NCI-H146 treated with DMSO at 0.1 percent for 48 hours (cell line): ENCODE data around the gene ERC2.

Experiments used
- DNase-seq: peaks from one replicate; lab custom pipeline; 2025; ENCODE audit not compliant: unreplicated experiment; lab: John Stamatoyannopoulos, UW

Gene ERC2

GRCh38 chr3:55807210-55807609 is 661.1 kb downstream of the ERC2 start:
- DNase-seq = no peak

DNA sequence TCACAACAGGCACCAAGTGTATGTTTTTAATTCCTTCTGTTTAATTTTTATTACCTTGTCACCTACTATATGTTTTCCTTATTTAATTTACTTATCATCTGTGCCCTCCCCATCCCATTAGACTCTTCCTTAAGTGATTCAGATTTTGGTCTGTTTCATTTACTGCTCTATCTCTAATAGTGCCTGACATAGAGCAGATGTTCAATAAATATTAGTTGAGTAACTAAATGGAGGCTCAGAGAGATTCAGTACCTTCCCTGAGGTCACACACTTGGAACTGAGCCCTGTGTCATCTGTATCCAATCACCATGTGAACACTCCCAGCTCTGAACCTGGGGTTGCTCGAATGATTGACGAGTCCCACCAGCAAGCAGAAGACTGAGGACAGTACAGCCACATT is 663.1 kb downstream of the ERC2 start:
- DNase-seq = no peak

- DNase-seq = no peak
Observed at GRCh38 chr3:55804170-55805095, 663.8 kb downstream of the ERC2 start.

DNA sequence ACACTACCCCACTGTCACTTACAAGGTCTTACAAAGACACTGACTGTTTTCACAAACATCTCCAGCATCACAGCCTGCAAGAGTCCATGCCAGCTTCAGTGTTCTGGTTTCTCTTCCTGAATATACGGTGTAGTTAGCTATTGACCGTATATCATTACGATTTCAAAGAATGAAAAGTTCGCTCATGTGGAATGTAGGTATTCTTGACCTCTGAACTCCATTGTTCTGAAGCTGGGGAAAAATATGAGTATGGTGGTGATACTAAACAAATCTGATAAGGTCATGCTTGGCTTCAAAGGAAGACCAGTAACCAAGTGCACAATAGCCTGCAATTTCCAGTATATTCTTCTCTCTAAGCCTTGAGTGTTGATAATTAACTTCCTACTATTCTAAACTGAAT is 665.5 kb downstream of the ERC2 start:
- DNase-seq = no peak

GRCh38 chr3:55801676-55802075 is 666.6 kb downstream of the ERC2 start:
- no peak for DNase-seq

DNA sequence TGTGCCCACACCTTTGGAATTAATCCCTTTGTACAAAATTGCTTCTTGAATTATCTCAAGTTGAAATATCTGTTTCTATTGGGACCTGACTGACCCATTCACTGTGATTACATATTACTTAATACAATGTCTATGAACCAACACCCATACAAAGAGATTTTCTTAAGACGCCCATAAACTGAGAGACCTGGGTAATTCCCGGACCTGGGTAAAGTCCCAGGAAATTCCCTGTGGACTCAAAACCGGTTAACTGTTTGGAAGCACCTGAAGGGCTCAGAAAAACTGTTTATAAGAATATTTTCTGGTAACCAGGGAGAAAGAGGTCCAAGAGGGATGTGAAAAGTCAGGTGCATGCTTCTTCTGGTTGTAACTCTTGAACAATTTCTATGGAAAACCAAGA is 667.2 kb downstream of the ERC2 start:
- no peak for DNase-seq

DNA sequence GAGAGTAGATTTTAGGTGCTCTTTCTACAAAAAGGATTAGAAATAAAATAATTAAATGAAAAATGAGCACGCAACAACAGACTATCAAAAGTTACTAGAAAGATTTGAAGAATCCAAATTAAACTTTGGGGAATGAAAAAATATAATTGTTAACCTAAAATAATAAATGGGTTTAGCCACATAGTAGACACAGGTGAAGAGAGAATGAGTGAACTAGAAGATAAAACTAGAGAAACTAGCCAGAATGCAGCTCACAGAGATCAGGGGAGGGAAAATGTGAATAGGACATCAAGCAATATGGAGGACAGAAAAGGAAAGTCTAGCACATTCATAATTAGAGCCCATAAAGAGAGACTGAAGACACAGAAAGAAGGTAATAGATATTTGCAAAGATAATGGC is 670.5 kb downstream of the ERC2 start:
- no peak for DNase-seq

DNA sequence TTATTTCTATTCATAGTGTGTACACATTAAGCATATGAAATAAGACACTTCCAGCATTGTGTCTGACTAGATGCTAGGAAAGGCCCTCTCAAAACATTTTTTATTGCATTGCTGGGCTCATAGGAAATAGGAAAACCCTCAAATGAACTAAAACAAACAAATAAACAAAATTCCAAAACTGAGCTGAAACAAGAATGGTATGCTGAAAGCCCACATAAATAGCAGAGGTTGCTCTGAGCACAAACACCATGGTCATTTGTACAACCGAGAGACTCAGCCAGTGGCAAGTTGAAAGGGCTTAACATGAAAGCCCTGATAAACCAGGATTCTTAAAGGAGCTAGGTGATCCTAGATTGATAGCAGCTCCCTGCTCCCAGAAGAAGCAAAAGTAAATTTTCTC is 671.2 kb downstream of the ERC2 start:
- no peak for DNase-seq

DNA sequence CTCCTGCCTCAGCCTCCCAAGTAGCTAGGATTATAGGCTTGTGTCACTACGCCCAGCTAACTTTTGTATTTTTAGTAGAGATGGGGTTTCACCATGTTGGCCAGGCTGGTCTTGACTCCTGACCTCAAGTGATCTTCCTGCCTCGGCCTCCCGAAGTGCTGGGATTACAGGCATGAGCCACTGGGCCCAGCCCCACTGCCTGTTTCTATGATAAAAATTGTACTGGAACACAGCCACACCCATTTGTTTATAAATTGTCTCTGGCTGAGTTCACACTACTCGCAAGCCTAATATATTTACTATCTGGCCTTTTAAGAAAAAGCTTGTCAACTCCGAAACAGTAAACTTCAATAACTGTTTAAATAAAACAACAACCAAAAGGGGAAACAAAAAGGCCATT is 671.7 kb downstream of the ERC2 start:
- no peak for DNase-seq

GRCh38 chr3:55795746-55796145 is 672.5 kb downstream of the ERC2 start:
- DNase-seq = no peak

DNA sequence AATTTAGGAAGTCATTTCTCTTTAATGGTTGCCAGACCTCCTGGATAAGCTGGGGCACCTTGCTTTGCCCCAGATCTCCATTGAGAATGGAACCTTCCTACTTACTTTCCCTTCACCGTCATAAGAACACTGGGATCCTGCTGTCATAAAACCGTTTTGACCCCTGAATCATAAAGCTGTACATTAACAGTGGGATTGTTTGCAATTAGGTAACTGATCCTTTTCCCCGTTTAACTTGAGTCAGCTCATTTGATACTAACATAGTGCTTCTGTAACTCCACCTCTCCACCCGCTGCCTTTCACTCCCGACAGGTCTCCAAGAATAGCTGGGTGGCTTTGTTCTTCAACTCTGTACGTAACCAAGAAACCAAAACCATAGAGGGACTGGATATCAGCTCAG is 673.0 kb downstream of the ERC2 start:
- DNase-seq = peak; percentile 36

- no peak for DNase-seq
Observed at GRCh38 chr3:55792742-55793141, 675.5 kb downstream of the ERC2 start.

DNA sequence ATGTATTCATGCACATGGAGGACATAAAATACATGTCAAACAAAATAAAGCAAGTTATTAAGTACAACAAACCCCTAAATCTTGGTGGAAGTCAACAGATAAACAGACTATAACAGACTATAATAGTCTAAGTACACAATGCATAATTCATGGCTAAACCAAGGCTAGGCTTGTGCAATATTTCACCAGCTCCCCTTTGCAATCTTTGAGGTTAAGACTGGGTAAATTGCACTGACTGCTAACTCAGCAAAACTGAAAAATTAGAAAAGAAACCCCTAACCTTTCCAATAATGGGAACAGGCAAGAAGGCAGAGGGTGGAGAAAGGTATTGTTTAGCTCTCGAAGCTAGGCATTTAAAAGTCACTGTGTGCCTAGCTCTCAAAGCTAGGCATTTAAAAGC is 676.3 kb downstream of the ERC2 start:
- no peak for DNase-seq

DNA sequence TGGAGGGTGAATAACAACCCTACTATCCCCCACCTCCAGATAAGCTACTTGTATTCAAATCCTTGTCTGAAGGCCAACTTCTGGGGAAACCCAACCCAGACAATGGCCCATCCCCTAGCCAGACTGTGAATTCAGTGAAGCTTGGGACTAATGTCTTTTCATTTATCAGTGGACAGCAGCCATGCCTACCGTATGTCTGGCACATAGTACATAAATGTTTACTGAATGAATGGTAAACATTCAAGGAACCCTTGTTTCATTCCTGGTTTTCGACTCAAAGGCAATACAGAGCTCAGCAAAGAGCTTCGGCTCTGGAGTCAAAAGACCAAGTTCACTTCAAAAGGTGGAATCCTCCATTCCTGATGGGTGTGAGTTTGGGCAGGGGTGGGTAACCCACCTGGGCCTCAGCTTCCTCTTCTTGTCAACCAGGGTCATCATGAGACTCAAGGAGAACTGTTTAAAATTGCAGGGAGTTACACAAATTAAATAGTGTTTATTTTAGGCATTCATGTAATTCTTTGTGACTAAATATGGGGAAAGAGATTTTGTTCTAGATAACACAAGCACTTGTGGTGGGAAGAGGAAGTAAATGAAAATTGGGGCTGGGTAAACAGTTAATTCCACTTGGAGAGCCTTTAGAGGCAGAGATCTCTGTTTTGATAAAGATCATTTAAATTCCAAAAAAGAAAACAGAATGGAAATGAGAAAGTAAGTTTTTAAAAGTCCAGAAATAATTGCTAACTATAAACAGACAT is 677.5 kb downstream of the ERC2 start:
- DNase-seq = no peak

DNA sequence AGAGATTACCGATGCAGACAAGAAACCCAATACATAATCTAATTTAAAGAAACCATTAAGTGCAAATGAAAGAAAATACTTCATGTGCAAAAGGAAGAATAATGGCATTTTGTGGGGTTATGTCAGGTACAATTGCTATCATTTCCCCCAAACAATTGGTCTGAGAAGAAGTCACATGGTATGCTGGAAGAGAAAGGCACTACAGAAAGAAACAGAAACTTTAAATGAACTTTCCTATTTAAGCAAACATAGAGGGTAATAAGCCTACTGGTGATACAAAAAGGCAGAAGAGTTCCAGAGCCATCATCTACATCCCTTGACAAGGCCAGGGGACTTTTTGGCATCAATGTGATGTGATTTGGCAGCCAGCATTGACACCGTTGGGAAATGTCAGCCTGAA is 678.8 kb downstream of the ERC2 start:
- no peak for DNase-seq

GRCh38 chr3:55782807-55783206 is 685.5 kb downstream of the ERC2 start:
- DNase-seq = no peak

DNA sequence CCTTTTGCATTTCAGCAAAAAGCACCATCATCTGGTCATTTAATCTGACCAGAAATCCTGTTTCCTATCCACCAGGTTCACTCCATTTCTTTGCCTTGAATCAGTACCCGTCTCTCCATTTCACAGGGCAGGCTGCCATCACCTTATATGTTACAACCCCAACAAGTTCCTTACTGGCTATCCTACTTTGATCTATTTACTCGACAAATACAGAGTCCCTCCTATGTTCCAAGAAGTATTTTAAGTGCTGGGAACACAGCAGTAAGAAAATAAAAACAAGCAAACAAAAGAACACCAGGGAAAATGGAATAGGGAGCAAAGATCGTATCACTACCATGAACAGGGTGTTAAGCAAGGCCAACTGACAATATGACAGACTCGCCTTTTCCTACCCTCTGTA is 685.9 kb downstream of the ERC2 start:
- no peak for DNase-seq

DNA sequence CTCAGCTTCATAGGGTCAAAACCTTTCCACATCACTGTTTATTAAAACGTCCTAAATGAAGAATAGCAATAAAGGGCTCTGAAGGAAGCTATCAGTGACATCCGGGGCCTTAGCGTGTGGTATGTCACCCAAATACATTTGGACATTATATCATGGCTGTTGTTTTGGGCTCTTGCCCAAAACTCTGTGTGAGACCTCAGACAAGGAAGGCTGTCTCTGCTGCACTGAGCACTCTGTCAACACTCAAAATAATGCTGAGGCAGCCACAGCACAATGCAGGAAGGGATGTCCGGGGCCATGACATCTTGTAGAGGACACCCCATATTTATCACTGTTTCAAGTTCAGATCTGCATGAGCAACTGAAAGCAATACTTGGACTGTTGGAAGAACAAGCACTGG is 687.4 kb downstream of the ERC2 start:
- no peak for DNase-seq

DNA sequence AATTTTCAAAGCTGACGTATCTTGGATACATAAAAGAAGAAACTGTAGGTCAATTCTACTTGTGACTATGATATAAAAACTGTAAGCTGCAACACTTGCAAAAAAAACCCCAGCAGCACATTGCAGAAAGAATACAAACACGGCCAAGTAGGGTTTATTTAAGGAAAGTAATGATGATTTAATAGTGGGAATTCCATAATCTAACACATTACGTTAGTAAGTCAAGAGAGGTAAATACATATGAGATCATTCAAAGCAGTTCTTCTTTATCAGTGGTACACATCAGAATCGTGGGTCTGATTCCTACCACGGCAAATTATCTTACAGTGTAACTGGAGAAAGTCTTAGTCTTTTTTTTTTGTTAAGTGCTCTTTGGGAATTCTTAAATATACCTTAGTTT is 688.7 kb downstream of the ERC2 start:
- DNase-seq = no peak

DNA sequence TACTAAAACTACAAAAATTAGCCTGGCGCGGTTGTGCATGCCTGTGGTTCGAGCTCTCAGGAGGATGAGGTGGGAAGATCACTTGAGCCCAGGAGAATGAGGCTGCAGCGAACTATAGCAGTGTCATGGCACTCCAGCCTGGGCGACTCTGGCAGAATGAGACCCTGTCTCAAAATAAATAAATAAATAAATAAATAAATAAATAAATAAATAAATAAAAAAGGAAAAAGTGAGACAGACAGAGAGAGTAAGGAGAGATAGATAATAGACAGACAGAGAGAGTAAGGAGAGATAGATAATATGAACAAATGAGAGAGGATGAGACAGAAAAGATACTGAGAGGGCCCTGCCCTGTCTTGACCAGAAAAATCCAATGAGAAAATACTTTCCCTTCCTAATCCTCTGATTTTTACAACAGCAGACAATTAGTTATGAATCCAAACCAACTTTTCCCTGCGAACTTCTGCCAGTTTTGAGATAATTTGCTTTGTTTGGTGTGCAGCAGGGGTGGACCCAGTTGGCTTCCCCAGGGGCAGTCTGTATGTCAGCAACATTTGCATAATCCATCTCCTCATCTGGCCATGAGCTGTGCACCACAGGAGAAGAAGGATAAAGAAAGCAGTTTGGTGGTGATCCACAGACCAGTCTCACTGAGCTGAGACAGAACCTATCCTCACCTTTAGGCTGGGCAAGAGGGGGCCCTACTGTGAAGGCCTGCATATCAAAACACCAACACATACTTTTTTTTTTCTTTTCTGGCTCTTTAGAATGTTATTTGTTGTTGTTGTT is 692.7 kb downstream of the ERC2 start:
- DNase-seq = no peak

GRCh38 chr3:55774856-55775255 is 693.4 kb downstream of the ERC2 start:
- no peak for DNase-seq

GRCh38 chr3:55771503-55771902 is 696.8 kb downstream of the ERC2 start:
- DNase-seq = no peak
